Neural cell (in vitro differentiated cells): ENCODE data around the gene RUFY3. TPM values are rescaled to one million over a fixed set of nuclear protein-coding genes. Genes with fewer than 3 reads are reported as not detected.
A peak's percentile ranks its signal among the peaks of the same experiment; 100 is the strongest.

Experiments
- H2AFZ ChIP-seq: fragments of 200-600, 300-800 bp; sonication (generic), shearing (Covaris generic); 2 replicates; pipeline ENCODE4 v1.6.0; 2014; ENCODE audit warnings: low read depth, mild to moderate bottlenecking, antibody characterized with exemption, low read length, moderate library complexity
- H3F3A ChIP-seq: fragments of 200-600 bp; shearing (Covaris generic); 2 replicates; pipeline ENCODE4 v1.6.1; 2016; ENCODE audit warnings: mild to moderate bottlenecking, moderate library complexity, mixed read lengths, antibody characterized with exemption, low read length; ENCODE audit not compliant: insufficient read depth, poor library complexity, severe bottlenecking
- H3K27ac ChIP-seq: fragments of 200-600, 300-800 bp; sonication (generic), shearing (Covaris generic); 2 replicates; pipeline ENCODE4 v1.5.1; 2014; ENCODE audit warnings: mild to moderate bottlenecking, low read length, moderate library complexity
- H3K27me3 ChIP-seq: fragments of 300-800, 200-600 bp; sonication (generic), shearing (Covaris generic); 2 replicates; pipeline ENCODE4 v1.6.0; 2014; ENCODE audit warnings: mild to moderate bottlenecking, low read depth, low read length, moderate library complexity; ENCODE audit not compliant: insufficient read depth
- H3K36me3 ChIP-seq: fragments of 300-800, 200-600 bp; sonication (generic), shearing (Covaris generic); 2 replicates; pipeline ENCODE4 v1.5.1; 2014; ENCODE audit warnings: mild to moderate bottlenecking, antibody characterized with exemption, low read length, moderate library complexity; ENCODE audit not compliant: insufficient read depth
- H3K4me2 ChIP-seq: fragments of 300-800, 200-600 bp; sonication (generic), shearing (Covaris generic); 2 replicates; pipeline ENCODE4 v1.6.0; 2014; ENCODE audit warnings: mild to moderate bottlenecking, low read length
- H3K4me3 ChIP-seq: fragments of 300-800, 200-600 bp; sonication (generic), shearing (Covaris generic); 2 replicates; pipeline ENCODE4 v1.5.1; 2014; ENCODE audit warnings: mild to moderate bottlenecking, low read length, moderate library complexity
- H3K79me2 ChIP-seq: fragments of 200-600 bp; shearing (Covaris generic); replicated peaks from 2 replicates; pipeline ENCODE4 v1.6.0; 2014; ENCODE audit warnings: mild to moderate bottlenecking, low read length, moderate library complexity; ENCODE audit not compliant: insufficient read depth
- H3K9ac ChIP-seq: fragments of 300-800, 200-600 bp; sonication (generic), shearing (Covaris generic); 2 replicates; pipeline ENCODE4 v1.6.1; 2016; ENCODE audit warnings: mild to moderate bottlenecking, low read length, mixed read lengths
- H3K9me2 ChIP-seq: fragments of 200-600 bp; shearing (Covaris generic); 2 replicates; pipeline ENCODE4 v1.6.1; 2016; ENCODE audit warnings: mild to moderate bottlenecking, low read length, mixed read lengths; ENCODE audit not compliant: insufficient read depth
- H3K9me3 ChIP-seq: fragments of 200-600, 300-800 bp; sonication (generic), shearing (Covaris generic); 2 replicates; pipeline ENCODE4 v1.6.1; 2016; ENCODE audit warnings: mild to moderate bottlenecking, mixed run types, low read length, moderate library complexity, mixed read lengths
- H4K20me1 ChIP-seq: fragments of 200-600 bp; shearing (Covaris generic); 2 replicates; pipeline ENCODE4 v1.6.1; 2016; ENCODE audit warnings: mild to moderate bottlenecking, mixed run types; ENCODE audit not compliant: insufficient read depth
- EP300 ChIP-seq: fragments of 450-650 bp; conservative IDR thresholded peaks from 2 replicates; pipeline ENCODE4 v1.6.1; 2014; ENCODE audit warnings: antibody characterized with exemption, mild to moderate bottlenecking, moderate library complexity; ENCODE audit not compliant: poor library complexity, severe bottlenecking
- EZH2 ChIP-seq: fragments of 200-600, 300-800 bp; shearing (Covaris generic), sonication (generic); IDR thresholded peaks from 2 replicates; pipeline ENCODE4 v1.6.1; 2014; ENCODE audit warnings: antibody characterized with exemption, low read length, borderline replicate concordance, mild to moderate bottlenecking; ENCODE audit not compliant: insufficient read depth, poor library complexity, severe bottlenecking
- MXI1 ChIP-seq: fragments of 450-650 bp; conservative IDR thresholded peaks from 2 replicates; pipeline ENCODE4 v1.6.1; 2014; ENCODE audit warnings: antibody characterized with exemption, mild to moderate bottlenecking; ENCODE audit not compliant: poor library complexity, severe bottlenecking
- POLR2AphosphoS5 ChIP-seq: IDR thresholded peaks from 2 replicates; pipeline ENCODE4 v1.6.1; 2012
- RAD21 ChIP-seq: fragments of 450-650 bp; conservative IDR thresholded peaks from 2 replicates; pipeline ENCODE4 v1.6.1; 2014; ENCODE audit warnings: antibody characterized with exemption, mild to moderate bottlenecking, moderate library complexity
- SMC3 ChIP-seq: fragments of 450-650 bp; conservative IDR thresholded peaks from 2 replicates; pipeline ENCODE4 v1.6.1; 2014; ENCODE audit warnings: antibody characterized with exemption, mild to moderate bottlenecking, moderate library complexity; ENCODE audit not compliant: poor library complexity
- TAF1 ChIP-seq: IDR thresholded peaks from 2 replicates; pipeline ENCODE4 v1.6.1; 2012; ENCODE audit warnings: low read depth
- polyA plus RNA-seq: library from polyadenylated mRNA; depleted of rRNA; stranded (reverse); fragments of >200 nt; gene quantifications from 2 replicates; pipeline ENCODE4 v1.2.3, GENCODE V29; 2014
- TF ChIP-seq, protein P1 (sequence below): IDR thresholded peaks from 2 replicates; pipeline ENCODE4 v1.6.1; 2012; ENCODE audit warnings: borderline replicate concordance
- TF ChIP-seq, protein P2 (sequence below): fragments of 450-650 bp; IDR thresholded peaks from 2 replicates; pipeline ENCODE4 v1.5.1; 2014; ENCODE audit warnings: antibody characterized with exemption, mild to moderate bottlenecking, moderate library complexity; ENCODE audit not compliant: poor library complexity, severe bottlenecking

Gene RUFY3
- polyA plus RNA-seq, 1 donor from 2014 or later, result 414 TPM

- Histone ChIP-seq H4K20me1 (no peaks in the 10 kb centered on the region), H3K27me3 (no peaks in the 10 kb centered on the region), H3K9me3 (no peaks in the 10 kb centered on the region), H2AFZ (peak within 1 kb of the TSS; percentile 99), H3K9me2 (no peaks in the 10 kb centered on the region), H3K4me3 (peak within 1 kb of the TSS; percentile 92), H3K4me2 (peak within 1 kb of the TSS; percentile 100), H3K79me2 (peaks cover 26% of the 10 kb centered on the region), H3K27ac (peak within 1 kb of the TSS; percentile 86), H3K9ac (peak within 1 kb of the TSS; percentile 88), H3F3A (peaks cover 9% of the 10 kb centered on the region), H3K36me3 (no peaks in the 10 kb centered on the region)
- TF ChIP-seq EP300, result peak; percentile 87
- TF ChIP-seq, protein P1, sequence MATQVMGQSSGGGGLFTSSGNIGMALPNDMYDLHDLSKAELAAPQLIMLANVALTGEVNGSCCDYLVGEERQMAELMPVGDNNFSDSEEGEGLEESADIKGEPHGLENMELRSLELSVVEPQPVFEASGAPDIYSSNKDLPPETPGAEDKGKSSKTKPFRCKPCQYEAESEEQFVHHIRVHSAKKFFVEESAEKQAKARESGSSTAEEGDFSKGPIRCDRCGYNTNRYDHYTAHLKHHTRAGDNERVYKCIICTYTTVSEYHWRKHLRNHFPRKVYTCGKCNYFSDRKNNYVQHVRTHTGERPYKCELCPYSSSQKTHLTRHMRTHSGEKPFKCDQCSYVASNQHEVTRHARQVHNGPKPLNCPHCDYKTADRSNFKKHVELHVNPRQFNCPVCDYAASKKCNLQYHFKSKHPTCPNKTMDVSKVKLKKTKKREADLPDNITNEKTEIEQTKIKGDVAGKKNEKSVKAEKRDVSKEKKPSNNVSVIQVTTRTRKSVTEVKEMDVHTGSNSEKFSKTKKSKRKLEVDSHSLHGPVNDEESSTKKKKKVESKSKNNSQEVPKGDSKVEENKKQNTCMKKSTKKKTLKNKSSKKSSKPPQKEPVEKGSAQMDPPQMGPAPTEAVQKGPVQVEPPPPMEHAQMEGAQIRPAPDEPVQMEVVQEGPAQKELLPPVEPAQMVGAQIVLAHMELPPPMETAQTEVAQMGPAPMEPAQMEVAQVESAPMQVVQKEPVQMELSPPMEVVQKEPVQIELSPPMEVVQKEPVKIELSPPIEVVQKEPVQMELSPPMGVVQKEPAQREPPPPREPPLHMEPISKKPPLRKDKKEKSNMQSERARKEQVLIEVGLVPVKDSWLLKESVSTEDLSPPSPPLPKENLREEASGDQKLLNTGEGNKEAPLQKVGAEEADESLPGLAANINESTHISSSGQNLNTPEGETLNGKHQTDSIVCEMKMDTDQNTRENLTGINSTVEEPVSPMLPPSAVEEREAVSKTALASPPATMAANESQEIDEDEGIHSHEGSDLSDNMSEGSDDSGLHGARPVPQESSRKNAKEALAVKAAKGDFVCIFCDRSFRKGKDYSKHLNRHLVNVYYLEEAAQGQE, result peak; percentile 81
- peak; percentile 99 for TF ChIP-seq MXI1
- TF ChIP-seq SMC3, result peak; percentile 92
- TF ChIP-seq POLR2AphosphoS5, result peak; percentile 72
- peak; percentile 87 for TF ChIP-seq TAF1
- no peak for TF ChIP-seq EZH2
- TF ChIP-seq, protein P2, sequence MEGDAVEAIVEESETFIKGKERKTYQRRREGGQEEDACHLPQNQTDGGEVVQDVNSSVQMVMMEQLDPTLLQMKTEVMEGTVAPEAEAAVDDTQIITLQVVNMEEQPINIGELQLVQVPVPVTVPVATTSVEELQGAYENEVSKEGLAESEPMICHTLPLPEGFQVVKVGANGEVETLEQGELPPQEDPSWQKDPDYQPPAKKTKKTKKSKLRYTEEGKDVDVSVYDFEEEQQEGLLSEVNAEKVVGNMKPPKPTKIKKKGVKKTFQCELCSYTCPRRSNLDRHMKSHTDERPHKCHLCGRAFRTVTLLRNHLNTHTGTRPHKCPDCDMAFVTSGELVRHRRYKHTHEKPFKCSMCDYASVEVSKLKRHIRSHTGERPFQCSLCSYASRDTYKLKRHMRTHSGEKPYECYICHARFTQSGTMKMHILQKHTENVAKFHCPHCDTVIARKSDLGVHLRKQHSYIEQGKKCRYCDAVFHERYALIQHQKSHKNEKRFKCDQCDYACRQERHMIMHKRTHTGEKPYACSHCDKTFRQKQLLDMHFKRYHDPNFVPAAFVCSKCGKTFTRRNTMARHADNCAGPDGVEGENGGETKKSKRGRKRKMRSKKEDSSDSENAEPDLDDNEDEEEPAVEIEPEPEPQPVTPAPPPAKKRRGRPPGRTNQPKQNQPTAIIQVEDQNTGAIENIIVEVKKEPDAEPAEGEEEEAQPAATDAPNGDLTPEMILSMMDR, result peak; percentile 100
- peak; percentile 84 for TF ChIP-seq RAD21
Observed at GRCh38 chr4:70687821-70688794, 33.7 kb upstream of the RUFY3 start, which contains the start of gene UTP3. Gene UTP3 (plus strand): TSS chr4:70688532. CDS start chr4:70688678, 146 bp downstream.

DNA sequence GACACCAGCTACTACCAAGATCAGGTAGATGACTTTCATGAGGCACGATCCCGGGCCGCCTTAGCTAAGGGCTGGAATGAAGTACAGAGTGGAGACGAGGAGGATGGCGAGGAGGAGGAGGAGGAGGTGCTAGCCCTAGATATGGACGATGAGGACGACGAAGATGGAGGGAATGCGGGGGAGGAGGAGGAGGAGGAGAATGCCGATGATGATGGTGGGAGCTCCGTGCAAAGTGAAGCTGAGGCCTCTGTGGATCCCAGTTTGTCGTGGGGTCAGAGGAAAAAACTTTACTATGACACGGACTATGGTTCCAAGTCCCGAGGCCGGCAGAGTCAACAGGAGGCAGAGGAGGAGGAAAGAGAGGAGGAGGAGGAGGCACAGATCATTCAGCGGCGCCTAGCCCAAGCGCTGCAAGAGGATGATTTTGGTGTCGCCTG lies 33.0 kb upstream of the RUFY3 start:
- no peaks in the 10 kb centered on the region for H4K20me1 ChIP-seq
- H3K4me2 ChIP-seq, result peak overlapping the region; percentile 72
- peaks cover 9% of the 10 kb centered on the region for H3F3A ChIP-seq
- no peaks in the 10 kb centered on the region for H3K36me3 ChIP-seq
- H3K9me2 ChIP-seq, result no peaks in the 10 kb centered on the region
- H3K27ac ChIP-seq, result peak overlapping the region; percentile 79
- H3K9me3 ChIP-seq, result no peaks in the 10 kb centered on the region
- H3K27me3 ChIP-seq, result no peaks in the 10 kb centered on the region
- peak overlapping the region; percentile 88 for H3K9ac ChIP-seq
- peaks cover 26% of the 10 kb centered on the region for H3K79me2 ChIP-seq
- H2AFZ ChIP-seq, result peak overlapping the region; percentile 90
- TF ChIP-seq, protein P2, result no peak
- TF ChIP-seq POLR2AphosphoS5 (no peak), MXI1 (no peak)
- TF ChIP-seq, protein P1, result no peak
- peak overlapping the region; percentile 92 for H3K4me3 ChIP-seq
